H9 (cell line): ENCODE results near the gene FUT2. TPM values are rescaled to one million over a fixed set of nuclear protein-coding genes. Genes with fewer than 3 reads are reported as not detected.

Experiments
- DNase-seq: peaks from one replicate; pipeline ENCODE4 v3.0.0-alpha.2; 2017
- H2AFZ ChIP-seq: one replicate; pipeline ENCODE4 v1.6.1; 2013; ENCODE audit warnings: mild to moderate bottlenecking, low read length, control low read depth, moderate library complexity
- H2AK5ac ChIP-seq: 2 replicates; pipeline ENCODE4 v1.6.1; 2013; ENCODE audit warnings: low read length, control low read depth, mixed read lengths; ENCODE audit not compliant: insufficient read length
- H2BK120ac ChIP-seq: one replicate; pipeline ENCODE4 v1.6.1; 2013; ENCODE audit warnings: low read depth, mild to moderate bottlenecking, low read length, control low read depth, inconsistent platforms; ENCODE audit not compliant: poor library complexity, severe bottlenecking
- H2BK12ac ChIP-seq: 2 replicates; pipeline ENCODE4 v1.6.1; 2013; ENCODE audit warnings: low read length, control low read depth, mixed read lengths, low read depth; ENCODE audit not compliant: insufficient read length
- H2BK15ac ChIP-seq: 2 replicates; pipeline ENCODE4 v1.6.1; 2013; ENCODE audit warnings: low read depth, low read length, control low read depth
- H2BK20ac ChIP-seq: one replicate; pipeline ENCODE4 v1.6.1; 2013; ENCODE audit warnings: low read depth, mild to moderate bottlenecking, low read length, control low read depth, inconsistent platforms; ENCODE audit not compliant: poor library complexity, severe bottlenecking
- H2BK5ac ChIP-seq: 2 replicates; pipeline ENCODE4 v1.6.1; 2013; ENCODE audit warnings: low read length, control low read depth, mixed read lengths; ENCODE audit not compliant: insufficient read length
- H3K14ac ChIP-seq: 2 replicates; pipeline ENCODE4 v1.6.1; 2013; ENCODE audit warnings: low read length, control low read depth; ENCODE audit not compliant: insufficient read depth
- H3K18ac ChIP-seq: 2 replicates; pipeline ENCODE4 v1.6.1; 2013; ENCODE audit warnings: low read depth, mild to moderate bottlenecking, mixed read lengths, low read length, control low read depth; ENCODE audit not compliant: insufficient read length
- H3K23ac ChIP-seq: 2 replicates; pipeline ENCODE4 v1.6.1; 2013; ENCODE audit warnings: low read length, control low read depth, mixed read lengths, low read depth; ENCODE audit not compliant: insufficient read length
- H3K23me2 ChIP-seq: 2 replicates; pipeline ENCODE4 v1.6.1; 2013; ENCODE audit warnings: low read depth, mild to moderate bottlenecking, mixed read lengths, low read length, control low read depth; ENCODE audit not compliant: insufficient read length, poor library complexity, severe bottlenecking
- H3K27ac ChIP-seq: 2 replicates; pipeline ENCODE4 v1.5.1; 2013; ENCODE audit warnings: low read length, control low read depth, mixed read lengths, low read depth; ENCODE audit not compliant: insufficient read length
- H3K27me3 ChIP-seq: 2 replicates; pipeline ENCODE4 v1.6.1; 2013; ENCODE audit warnings: low read length, control low read depth, inconsistent platforms; ENCODE audit not compliant: insufficient read depth
- H3K4ac ChIP-seq: 2 replicates; pipeline ENCODE4 v1.6.1; 2013; ENCODE audit warnings: low read depth, mild to moderate bottlenecking, control low read depth, inconsistent platforms, low read length, moderate library complexity
- H3K4me1 ChIP-seq: 2 replicates; pipeline ENCODE4 v1.6.1; 2013; ENCODE audit warnings: low read length, control low read depth, inconsistent platforms; ENCODE audit not compliant: insufficient read depth
- H3K4me2 ChIP-seq: 2 replicates; pipeline ENCODE4 v1.6.1; 2013; ENCODE audit warnings: low read length, control low read depth, mixed read lengths; ENCODE audit not compliant: insufficient read length, insufficient read depth
- H3K56ac ChIP-seq: 2 replicates; pipeline ENCODE4 v1.6.1; 2013; ENCODE audit warnings: low read depth, mild to moderate bottlenecking, mixed read lengths, low read length, control low read depth; ENCODE audit not compliant: insufficient read length
- H3K79me1 ChIP-seq: 2 replicates; pipeline ENCODE4 v1.6.1; 2013; ENCODE audit warnings: low read depth, mild to moderate bottlenecking, moderate library complexity, low read length, control low read depth, inconsistent platforms; ENCODE audit not compliant: insufficient read depth, poor library complexity, severe bottlenecking
- H3K79me2 ChIP-seq: 2 replicates; pipeline ENCODE4 v1.6.1; 2013; ENCODE audit warnings: low read length, control low read depth, inconsistent platforms; ENCODE audit not compliant: insufficient read depth
- H3K9ac ChIP-seq: 2 replicates; pipeline ENCODE4 v1.6.1; 2013; ENCODE audit warnings: low read length, control low read depth, mixed read lengths; ENCODE audit not compliant: insufficient read length; ENCODE audit errors: extremely low read depth
- H3K9me3 ChIP-seq: one replicate; pipeline ENCODE4 v1.6.1; 2013; ENCODE audit warnings: low read depth, low read length, inconsistent platforms; ENCODE audit not compliant: control insufficient read depth
- H3T11ph ChIP-seq: one replicate; pipeline ENCODE4 v1.6.1; 2013; ENCODE audit warnings: mild to moderate bottlenecking, low read length, control low read depth, inconsistent platforms
- H4K20me1 ChIP-seq: one replicate; pipeline ENCODE4 v1.6.1; 2013; ENCODE audit not compliant: control insufficient read depth, insufficient read length, insufficient read depth
- H4K5ac ChIP-seq: 2 replicates; pipeline ENCODE4 v1.6.1; 2013; ENCODE audit warnings: low read depth, mild to moderate bottlenecking, mixed read lengths, low read length, control low read depth; ENCODE audit not compliant: insufficient read length
- H4K8ac ChIP-seq: replicated peaks from 2 replicates; pipeline ENCODE4 v1.6.1; 2013; ENCODE audit warnings: low read length, control low read depth, mixed read lengths, low read depth; ENCODE audit not compliant: insufficient read length
- H4K91ac ChIP-seq: 2 replicates; pipeline ENCODE4 v1.6.1; 2013; ENCODE audit warnings: low read depth, mild to moderate bottlenecking, moderate library complexity, mixed read lengths, low read length, control low read depth; ENCODE audit not compliant: insufficient read length
- H3K27ac Mint-ChIP-seq, 3 experiments: 2 replicates in 2 of 3; 3 replicates in 1 of 3; pipeline ENCODE4 v1.8.0; 2020 to 2021; ENCODE audit warnings: mixed read lengths in 3 of 3, mild to moderate bottlenecking in 1 of 3, moderate library complexity in 1 of 3
- H3K27me3 Mint-ChIP-seq: 2 replicates; pipeline ENCODE4 v1.8.0; 2021; ENCODE audit warnings: low read depth, mild to moderate bottlenecking, moderate library complexity, mixed read lengths
- H3K36me3 Mint-ChIP-seq, 3 experiments: 2 replicates in 2 of 3; 3 replicates in 1 of 3; pipeline ENCODE4 v1.8.0; 2020 to 2021; ENCODE audit warnings: low read depth in 3 of 3, mixed read lengths in 3 of 3; ENCODE audit not compliant: insufficient read depth in 1 of 3
- H3K4me1 Mint-ChIP-seq, 2 experiments: 2 replicates each; pipeline ENCODE4 v1.8.0; 2020; ENCODE audit warnings: mixed read lengths in 2 of 2
- H3K4me3 Mint-ChIP-seq, 2 experiments: 2 replicates in 1 of 2; 3 replicates in 1 of 2; pipeline ENCODE4 v1.8.0; 2020 to 2021; ENCODE audit warnings: mild to moderate bottlenecking in 2 of 2, mixed read lengths in 2 of 2, moderate library complexity in 1 of 2
- H3K9me3 Mint-ChIP-seq, 2 experiments: 2 replicates in 1 of 2; 3 replicates in 1 of 2; pipeline ENCODE4 v1.8.0; 2020; ENCODE audit warnings: mild to moderate bottlenecking in 2 of 2, mixed read lengths in 2 of 2, moderate library complexity in 1 of 2
- CTCF ChIP-seq: fragments of 200-600 bp; sonication (generic); conservative IDR thresholded peaks from 3 replicates; pipeline ENCODE4 v1.8.0; 2021; ENCODE audit warnings: antibody characterized with exemption, mild to moderate bottlenecking
- WGBS: extraction: QIAGEN DNeasy Blood & Tissue Kit; methylation state at CpG from one replicate; pipeline ENCODE4 v1.1.7; 2013; ENCODE audit warnings: missing lambda C conversion rate, low lambda C conversion rate, mixed read lengths; ENCODE audit not compliant: insufficient read length; ENCODE audit errors: extremely low coverage; 5-methylcytosine and 5-hydroxymethylcytosine counted together
- total RNA-seq: library from RNA; stranded (reverse); gene quantifications from 2 replicates; pipeline ENCODE4 v1.2.1, GENCODE V29; 2021

The FUT2 gene
- total RNA-seq, 1 experiment from 2014 or later: 11.4 TPM

GRCh38 chr19:48746110-48746509, 50.3 kb downstream of the FUT2 start:
- H3K9ac ChIP-seq: no peak overlapping the region
- H2AK5ac ChIP-seq: no peak overlapping the region
- H4K91ac ChIP-seq: no peak overlapping the region
- peak overlapping the region; percentile 50; the same call in 1 of the 2 replicates for H3K14ac ChIP-seq
- H3K23ac ChIP-seq: no peak overlapping the region
- H3K79me2 ChIP-seq: peaks cover 3% of the 10 kb centered on the region; the same call in 1 of the 2 replicates
- no peak overlapping the region for H2BK120ac ChIP-seq
- no peak overlapping the region for H2BK12ac ChIP-seq
- no peak overlapping the region for H3K27ac ChIP-seq
- peak overlapping the region; percentile 71 for H3K4me2 ChIP-seq
- no peak overlapping the region for H3K56ac ChIP-seq
- H4K5ac ChIP-seq: no peak overlapping the region
- Mint-ChIP-seq H3K4me1 (peaks cover 25 to 33% of the 10 kb centered on the region in 2 experiments), H3K4me3 (peak overlapping the region; percentile 66 to 79), H3K9me3 (no peaks in the 10 kb centered on the region; a peak in 1 of 5 replicates), H3K27me3 (peaks cover 4% of the 10 kb centered on the region), H3K36me3 (peaks cover 18 to 29% (median 27%) of the 10 kb centered on the region in 3 experiments; a peak in 6 of 7 replicates), H3K27ac (peak overlapping the region; percentile 2 to 95 (median 94); a peak in 5 of 7 replicates)
- H3K27me3 ChIP-seq: no peaks in the 10 kb centered on the region
- H3K4ac ChIP-seq: no peak overlapping the region
- H2BK5ac ChIP-seq: no peak overlapping the region
- no peaks in the 10 kb centered on the region for H4K20me1 ChIP-seq
- 100% methylated on average over 2 of the region's 8 CpGs for WGBS
- no peak overlapping the region for H2BK20ac ChIP-seq
- H4K8ac ChIP-seq: no peak overlapping the region
- H3K18ac ChIP-seq: no peak overlapping the region
- peaks cover 5% of the 10 kb centered on the region for H3K23me2 ChIP-seq
- no peak overlapping the region for H2AFZ ChIP-seq
- no peak for TF ChIP-seq CTCF
- H3K9me3 ChIP-seq: no peaks in the 10 kb centered on the region
- no peak overlapping the region for H3T11ph ChIP-seq
- DNase-seq: no peak
- H3K79me1 ChIP-seq: peaks cover 6% of the 10 kb centered on the region
- H3K4me1 ChIP-seq: peaks cover 1% of the 10 kb centered on the region; the same call in 1 of the 2 replicates
- no peak overlapping the region for H2BK15ac ChIP-seq
